Neural progenitor cell (in vitro differentiated cells): ENCODE results near the gene PGLYRP4.

Source experiments
- CTCF ChIP-seq: fragments of 200-600 bp; sonication (generic); IDR thresholded peaks from 2 replicates; pipeline ENCODE4 v1.5.1; 2017; ENCODE audit warnings: antibody characterized with exemption, mild to moderate bottlenecking
- EZH2 ChIP-seq: fragments of 200-600 bp; sonication (generic); IDR thresholded peaks from 2 replicates; pipeline ENCODE4 v1.6.1; 2017; ENCODE audit warnings: antibody characterized with exemption, mild to moderate bottlenecking, moderate library complexity

- no peak for TF ChIP-seq CTCF
- TF ChIP-seq EZH2, result no peak
Measured at GRCh38 chr1:153384958-153385580, 36.4 kb upstream of the PGLYRP4 start.
